OCI-LY3 (cell line): ENCODE results near the gene FIG4.

ENCODE experiments used
- H2AFZ ChIP-seq: fragments of 200-600, 300-600 bp; shearing (Covaris generic); 2 replicates; pipeline ENCODE4 v1.6.0; 2014; ENCODE audit warnings: antibody characterized with exemption, low read depth, low read length
- H3K27ac ChIP-seq: fragments of 200-600, 300-600 bp; sonication (generic); 2 replicates; pipeline ENCODE4 v1.5.1; 2014; ENCODE audit warnings: mild to moderate bottlenecking, low read length, moderate library complexity, mixed read lengths
- H3K27me3 ChIP-seq: fragments of 200-600, 300-600 bp; sonication (generic); 2 replicates; pipeline ENCODE4 v1.6.1; 2014; ENCODE audit warnings: low read depth, low read length, mixed read lengths
- H3K36me3 ChIP-seq: fragments of 200-600, 300-600 bp; sonication (generic); replicated peaks from 2 replicates; pipeline ENCODE3; 2014; ENCODE audit warnings: low read depth, low read length, mixed read lengths
- H3K4me1 ChIP-seq: fragments of 300-600, 200-600 bp; sonication (generic); 2 replicates; pipeline ENCODE4 v1.6.1; 2014; ENCODE audit warnings: low read length, mixed read lengths
- H3K4me2 ChIP-seq: fragments of 200-600, 300-600 bp; sonication (generic); 2 replicates; pipeline ENCODE4 v1.6.1; 2014; ENCODE audit warnings: low read length, mixed read lengths
- H3K4me3 ChIP-seq: fragments of 300-600, 200-600 bp; sonication (generic); 2 replicates; pipeline ENCODE4 v1.5.1; 2014; ENCODE audit warnings: antibody characterized with exemption, mild to moderate bottlenecking, low read length, moderate library complexity
- H3K79me2 ChIP-seq: fragments of 300-600, 200-600 bp; shearing (Covaris generic); 2 replicates; pipeline ENCODE4 v1.6.1; 2014; ENCODE audit warnings: mild to moderate bottlenecking, low read length, mixed read lengths
- H3K9ac ChIP-seq: fragments of 300-600, 200-600 bp; shearing (Covaris generic); 2 replicates; pipeline ENCODE4 v1.6.0; 2014; ENCODE audit warnings: mild to moderate bottlenecking, low read length, moderate library complexity
- H3K9me3 ChIP-seq: fragments of 200-600, 300-600 bp; shearing (Covaris generic); 2 replicates; pipeline ENCODE4 v1.6.1; 2014; ENCODE audit warnings: low read length, mixed read lengths; ENCODE audit not compliant: insufficient read depth
- H4K20me1 ChIP-seq: fragments of 200-600, 300-600 bp; sonication (generic); 2 replicates; pipeline ENCODE4 v1.6.1; 2016; ENCODE audit warnings: low read length, mixed read lengths; ENCODE audit not compliant: insufficient read depth
- CTCF ChIP-seq: fragments of 200-600, 300-600 bp; sonication (generic); IDR thresholded peaks from 2 replicates; pipeline ENCODE4 v1.5.1; 2014; ENCODE audit warnings: antibody characterized with exemption, low read length, low read depth
- EZH2phosphoT487 ChIP-seq: fragments of 200-600 bp; shearing (Covaris generic); IDR thresholded peaks from 2 replicates; pipeline ENCODE4 v1.6.1; 2018; ENCODE audit warnings: antibody characterized with exemption, mixed run types, low read depth

The FIG4 gene

DNA sequence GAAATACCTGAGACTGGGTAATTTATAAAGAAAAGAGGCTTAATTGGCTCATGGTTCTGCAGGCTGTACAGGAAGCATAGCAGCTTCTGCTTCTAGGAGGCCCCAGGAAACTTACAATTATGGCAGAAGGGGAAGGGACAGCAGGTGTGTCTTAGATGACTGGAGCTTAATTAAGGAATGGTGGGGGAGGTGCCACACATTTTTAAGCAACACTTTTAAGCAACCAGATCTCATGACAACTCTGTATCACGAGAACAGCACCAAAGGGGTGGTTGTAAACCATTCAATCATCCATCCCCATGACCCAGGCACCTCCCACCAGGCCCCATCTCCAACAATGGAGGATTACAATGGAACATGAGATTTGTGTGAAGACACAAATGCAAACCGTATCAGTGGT lies 26.9 kb downstream of the FIG4 start:
- H2AFZ ChIP-seq, result no peak overlapping the region
- H3K27me3 ChIP-seq, result no peaks in the 10 kb centered on the region
- H3K4me3 ChIP-seq, result no peak overlapping the region
- H3K9me3 ChIP-seq, result no peaks in the 10 kb centered on the region
- no peak overlapping the region for H3K9ac ChIP-seq
- H3K4me2 ChIP-seq, result no peak overlapping the region
- H3K36me3 ChIP-seq, result no peaks in the 10 kb centered on the region
- H4K20me1 ChIP-seq, result peaks cover 7% of the 10 kb centered on the region; the same call in 1 of the 2 replicates
- TF ChIP-seq CTCF (no peak), EZH2phosphoT487 (no peak)
- H3K27ac ChIP-seq, result no peak overlapping the region
- no peaks in the 10 kb centered on the region; the same call in 1 of the 2 replicates for H3K79me2 ChIP-seq
- H3K4me1 ChIP-seq, result no peaks in the 10 kb centered on the region

- no peak for TF ChIP-seq CTCF
- no peak for TF ChIP-seq EZH2phosphoT487
Measured at GRCh38 chr6:109718991-109719390, 27.9 kb downstream of the FIG4 start.

GRCh38 chr6:109720311-109720710 lies 29.2 kb downstream of the FIG4 start:
- H3K9me3 ChIP-seq, result no peaks in the 10 kb centered on the region
- H2AFZ ChIP-seq, result no peak overlapping the region
- no peaks in the 10 kb centered on the region for H3K27me3 ChIP-seq
- no peaks in the 10 kb centered on the region for H4K20me1 ChIP-seq
- H3K9ac ChIP-seq, result no peak overlapping the region
- H3K4me2 ChIP-seq, result no peak overlapping the region
- peaks cover 2% of the 10 kb centered on the region for H3K36me3 ChIP-seq
- TF ChIP-seq CTCF (no peak), EZH2phosphoT487 (no peak)
- no peak overlapping the region for H3K4me3 ChIP-seq
- H3K27ac ChIP-seq, result no peak overlapping the region
- no peaks in the 10 kb centered on the region for H3K79me2 ChIP-seq
- no peaks in the 10 kb centered on the region for H3K4me1 ChIP-seq

More at GRCh38 chr6:109718991-109719390, 27.9 kb downstream of the FIG4 start:
- no peak overlapping the region for H3K27ac ChIP-seq
- no peaks in the 10 kb centered on the region for H4K20me1 ChIP-seq
- no peak overlapping the region for H3K9ac ChIP-seq
- no peak overlapping the region for H3K4me2 ChIP-seq
- no peak overlapping the region for H3K4me3 ChIP-seq
- no peaks in the 10 kb centered on the region for H3K4me1 ChIP-seq
- no peaks in the 10 kb centered on the region for H3K79me2 ChIP-seq
- no peaks in the 10 kb centered on the region for H3K27me3 ChIP-seq
- H3K36me3 ChIP-seq, result peaks cover 2% of the 10 kb centered on the region
- no peaks in the 10 kb centered on the region for H3K9me3 ChIP-seq
- no peak overlapping the region for H2AFZ ChIP-seq

DNA sequence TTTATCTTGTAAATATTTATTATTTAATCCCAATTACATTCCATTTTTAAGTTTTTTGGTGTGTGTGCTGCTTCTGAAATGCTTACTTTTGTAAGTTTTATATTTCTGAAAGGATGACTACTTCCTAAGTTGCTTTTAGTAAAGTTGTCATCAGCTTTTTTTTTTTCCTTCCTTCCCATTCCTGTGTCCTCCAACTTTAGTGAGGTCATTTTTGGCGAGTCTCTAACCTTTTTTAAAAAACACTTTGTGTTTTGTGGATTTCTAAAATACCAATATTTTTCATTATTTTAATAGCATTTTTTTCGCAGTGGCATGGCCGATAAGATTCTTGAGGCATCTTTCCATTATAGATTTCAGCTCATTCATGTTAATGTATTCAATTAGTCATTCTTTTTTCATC lies 30.9 kb downstream of the FIG4 start:
- Histone ChIP-seq H3K4me3 (no peak overlapping the region), H3K4me1 (no peaks in the 10 kb centered on the region), H3K36me3 (peaks cover 2% of the 10 kb centered on the region), H3K9me3 (no peaks in the 10 kb centered on the region), H4K20me1 (no peaks in the 10 kb centered on the region), H3K9ac (no peak overlapping the region), H3K27ac (no peak overlapping the region), H3K79me2 (no peaks in the 10 kb centered on the region), H2AFZ (no peak overlapping the region), H3K27me3 (no peaks in the 10 kb centered on the region), H3K4me2 (no peak overlapping the region)
- TF ChIP-seq CTCF (no peak), EZH2phosphoT487 (no peak)
